OCI-LY1 (cell line): ENCODE measurements around the gene CLECL1.

Experiments used
- H2AFZ ChIP-seq: fragments of 200-600 bp; sonication (generic), shearing (Covaris generic); 2 replicates; pipeline ENCODE4 v1.6.0; 2014; ENCODE audit warnings: antibody characterized with exemption, mild to moderate bottlenecking, low read length
- H3F3A ChIP-seq: fragments of 200-600 bp; sonication (generic), shearing (Covaris generic); 2 replicates; pipeline ENCODE4 v1.6.0; 2014; ENCODE audit warnings: mild to moderate bottlenecking, antibody characterized with exemption, low read length, moderate library complexity; ENCODE audit not compliant: insufficient read depth
- H3K27ac ChIP-seq: fragments of 200-600 bp; sonication (generic); 2 replicates; pipeline ENCODE4 v1.5.1; 2014; ENCODE audit warnings: low read length, mixed run types, mild to moderate bottlenecking, low read depth; ENCODE audit not compliant: poor library complexity, severe bottlenecking
- H3K27me3 ChIP-seq: fragments of 200-600 bp; sonication (generic); 2 replicates; pipeline ENCODE4 v1.6.0; 2014; ENCODE audit warnings: antibody characterized with exemption, mild to moderate bottlenecking, low read length, moderate library complexity; ENCODE audit not compliant: insufficient read depth
- H3K36me3 ChIP-seq: fragments of 200-600 bp; sonication (generic); 2 replicates; pipeline ENCODE4 v1.6.1; 2014; ENCODE audit warnings: mild to moderate bottlenecking, antibody characterized with exemption, low read length, moderate library complexity, mixed read lengths; ENCODE audit not compliant: insufficient read depth
- H3K4me1 ChIP-seq: fragments of 200-600 bp; sonication (generic); 2 replicates; pipeline ENCODE4 v1.5.1; 2014; ENCODE audit warnings: mild to moderate bottlenecking, low read length, moderate library complexity; ENCODE audit not compliant: insufficient read depth, severe bottlenecking
- H3K4me2 ChIP-seq: fragments of 200-600 bp; sonication (generic), shearing (Covaris generic); 2 replicates; pipeline ENCODE4 v1.6.1; 2014; ENCODE audit warnings: low read length
- H3K4me3 ChIP-seq: fragments of 200-600 bp; sonication (generic); 2 replicates; pipeline ENCODE4 v1.5.1; 2014; ENCODE audit warnings: low read length, low read depth, mild to moderate bottlenecking, mixed read lengths; ENCODE audit not compliant: poor library complexity, severe bottlenecking
- H3K79me2 ChIP-seq: fragments of 200-600 bp; shearing (Covaris generic); 2 replicates; pipeline ENCODE4 v1.6.1; 2016; ENCODE audit warnings: mixed run types, low read length, mixed read lengths; ENCODE audit not compliant: insufficient read depth
- H3K9ac ChIP-seq: fragments of 200-600 bp; sonication (generic), shearing (Covaris generic); 2 replicates; pipeline ENCODE4 v1.6.1; 2014; ENCODE audit warnings: mild to moderate bottlenecking, low read length, mixed read lengths
- H3K9me2 ChIP-seq: fragments of 200-600 bp; sonication (generic), shearing (Covaris generic); 2 replicates; pipeline ENCODE4 v1.6.1; 2014; ENCODE audit warnings: low read depth, mild to moderate bottlenecking, low read length, mixed read lengths
- H3K9me3 ChIP-seq: fragments of 200-600 bp; shearing (Covaris generic); 2 replicates; pipeline ENCODE4 v1.6.1; 2014; ENCODE audit warnings: low read length, mixed read lengths
- H4K20me1 ChIP-seq: fragments of 200-600 bp; sonication (generic), shearing (Covaris generic); 2 replicates; pipeline ENCODE4 v1.6.0; 2016; ENCODE audit warnings: mild to moderate bottlenecking, low read length; ENCODE audit not compliant: insufficient read depth
- CTCF ChIP-seq: fragments of 200-600 bp; sonication (generic), shearing (Covaris generic); IDR thresholded peaks from 2 replicates; pipeline ENCODE4 v1.5.1; 2017; ENCODE audit warnings: mild to moderate bottlenecking, antibody characterized with exemption, low read length, moderate library complexity, mixed read lengths
- EZH2 ChIP-seq: fragments of 200-600 bp; sonication (generic), shearing (Covaris generic); IDR thresholded peaks from 2 replicates; pipeline ENCODE4 v1.8.0; 2017; ENCODE audit warnings: borderline replicate concordance, mixed run types, mild to moderate bottlenecking, antibody characterized with exemption, low read length, moderate library complexity, mixed read lengths

Gene CLECL1

GRCh38 chr12:9710584-9711375, 22.1 kb downstream of the CLECL1 start:
- Histone ChIP-seq H3K4me3 (no peak overlapping the region), H3K9ac (no peak overlapping the region), H3K4me1 (peaks cover 23% of the 10 kb centered on the region), H3K9me3 (no peaks in the 10 kb centered on the region), H3K79me2 (no peaks in the 10 kb centered on the region), H3K27ac (no peak overlapping the region), H3F3A (no peaks in the 10 kb centered on the region), H4K20me1 (no peaks in the 10 kb centered on the region), H3K36me3 (no peaks in the 10 kb centered on the region), H3K9me2 (no peaks in the 10 kb centered on the region), H3K27me3 (no peaks in the 10 kb centered on the region), H2AFZ (no peak overlapping the region), H3K4me2 (no peak overlapping the region)
- TF ChIP-seq EZH2 (no peak), CTCF (no peak)

DNA sequence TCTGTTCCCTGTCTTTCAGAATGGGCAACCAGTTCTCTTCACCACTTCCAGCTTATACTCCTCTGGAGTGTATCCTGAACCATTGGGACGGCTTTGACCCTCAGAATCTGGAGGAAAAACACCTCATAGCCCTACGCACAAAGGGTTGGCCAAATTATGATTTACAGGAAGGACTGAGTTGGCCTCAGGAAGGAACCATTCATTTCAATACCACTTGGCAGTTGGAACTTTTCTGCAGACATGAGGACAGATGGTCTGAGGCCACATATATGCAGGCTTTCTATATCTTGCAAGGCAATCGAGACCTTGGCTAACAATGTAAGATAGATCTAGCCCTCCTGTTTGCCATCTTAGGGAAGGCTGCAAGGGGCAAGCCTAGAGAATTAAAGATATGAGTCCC, 24.0 kb downstream of the CLECL1 start:
- Histone ChIP-seq H2AFZ (no peak overlapping the region), H3K79me2 (no peaks in the 10 kb centered on the region), H3K4me1 (peaks cover 21% of the 10 kb centered on the region), H3K9me3 (no peaks in the 10 kb centered on the region), H3K27ac (no peak overlapping the region), H3K4me2 (no peak overlapping the region), H3K9me2 (no peaks in the 10 kb centered on the region), H4K20me1 (no peaks in the 10 kb centered on the region), H3K4me3 (no peak overlapping the region), H3F3A (no peaks in the 10 kb centered on the region), H3K9ac (no peak overlapping the region), H3K27me3 (no peaks in the 10 kb centered on the region), H3K36me3 (no peaks in the 10 kb centered on the region)
- TF ChIP-seq CTCF (no peak), EZH2 (no peak)

DNA sequence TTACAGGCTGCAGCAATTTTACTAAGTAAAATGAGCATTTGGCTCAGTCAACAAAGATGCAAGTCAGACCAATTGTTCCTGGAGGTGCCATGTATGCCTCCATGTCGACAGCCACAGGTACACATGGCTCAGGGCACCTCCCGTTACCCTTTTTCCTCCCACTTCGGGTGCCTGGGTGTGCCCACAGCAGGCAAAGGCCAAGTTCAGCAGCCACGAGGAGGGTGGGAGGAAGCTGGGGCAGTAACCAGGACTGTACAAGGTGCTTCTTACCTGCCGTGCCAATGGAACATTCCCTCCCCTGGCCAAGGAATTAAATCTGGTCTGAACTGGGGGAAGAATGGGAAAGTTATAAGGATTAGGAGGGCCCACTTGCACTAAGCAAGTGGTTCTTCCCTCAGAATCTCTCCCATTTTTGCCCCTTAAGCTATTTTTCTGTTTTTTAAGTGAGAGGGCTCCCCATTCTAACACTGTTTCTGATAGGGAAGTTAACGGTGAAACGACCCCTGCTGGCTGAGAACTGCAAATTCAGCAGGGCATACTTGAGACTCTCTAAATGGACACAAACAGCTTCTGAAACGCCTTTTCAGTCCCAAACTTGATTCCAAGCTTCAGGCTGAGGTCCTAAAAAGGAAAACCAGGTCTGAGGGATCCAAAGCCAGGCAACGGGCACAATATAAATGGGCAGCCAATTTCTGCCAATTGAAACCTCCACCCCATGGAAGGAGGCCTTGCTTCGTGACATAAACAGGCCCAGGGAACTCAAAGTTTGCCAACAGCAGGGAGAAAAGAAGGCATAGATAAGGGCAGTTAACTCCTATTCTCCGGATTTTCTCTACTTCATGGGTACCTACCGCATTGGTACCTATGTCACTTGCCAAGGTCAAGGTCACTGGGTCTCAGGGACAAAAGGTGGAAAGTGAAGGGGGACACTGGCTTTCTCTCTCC, 24.8 kb downstream of the CLECL1 start:
- Histone ChIP-seq H3K9ac (peak overlapping the region; percentile 35; the same call in 1 of the 2 replicates), H3K4me3 (peak overlapping the region; percentile 27), H3K4me2 (peak overlapping the region; percentile 44), H3K36me3 (no peaks in the 10 kb centered on the region), H3K79me2 (no peaks in the 10 kb centered on the region), H3K4me1 (peaks cover 21% of the 10 kb centered on the region), H3K27me3 (no peaks in the 10 kb centered on the region), H4K20me1 (no peaks in the 10 kb centered on the region), H3F3A (no peaks in the 10 kb centered on the region), H3K9me2 (no peaks in the 10 kb centered on the region), H2AFZ (no peak overlapping the region), H3K27ac (peak overlapping the region; percentile 71), H3K9me3 (no peaks in the 10 kb centered on the region)
- TF ChIP-seq EZH2 (no peak), CTCF (peak; percentile 92)
